ENCODE data around the gene MLN. TPM values are rescaled to one million over a fixed set of nuclear protein-coding genes. Genes with fewer than 3 reads are reported as not detected.

Gene MLN
- polyA plus RNA-seq, 2 of the 4 experiments (the other 2 are of a cell fraction) = not detected

Other genes starting within 250 kb of the MLN start
- gene BAK1, start 223.7 kb downstream of the MLN start, polyA plus RNA-seq (2011; rRNA removed) = 11.9 and 12.6 TPM in 2 replicates
- gene BAK1, start 223.7 kb downstream of the MLN start, polyA plus RNA-seq (2017; fragmentation: RNase III; extraction: RNeasy Plus Mini Kit Qiagen cat#74134 plus additional on column Dnase treatment) = 16.9 to 19.0 TPM (median 18.8 TPM) in 3 replicates
- gene ITPR3, start 182.7 kb downstream of the MLN start, polyA plus RNA-seq (2011; rRNA removed) = 17.6 and 19.1 TPM in 2 replicates
- gene ITPR3, start 182.7 kb downstream of the MLN start, polyA plus RNA-seq (2017; fragmentation: RNase III; extraction: RNeasy Plus Mini Kit Qiagen cat#74134 plus additional on column Dnase treatment) = 19.0 to 20.8 TPM (median 20.7 TPM) in 3 replicates
- gene UQCC2, start 92.3 kb downstream of the MLN start, polyA plus RNA-seq (2011; rRNA removed) = 65.5 and 90.8 TPM in 2 replicates
- gene UQCC2, start 92.3 kb downstream of the MLN start, polyA plus RNA-seq (2017; fragmentation: RNase III; extraction: RNeasy Plus Mini Kit Qiagen cat#74134 plus additional on column Dnase treatment) = 78.2 to 82.0 TPM (median 81.4 TPM) in 3 replicates
- gene IP6K3, start 57.1 kb downstream of the MLN start, polyA plus RNA-seq (2011; rRNA removed) = 0.11 and 0.12 TPM in 2 replicates
- gene IP6K3, start 57.1 kb downstream of the MLN start, polyA plus RNA-seq (2017; fragmentation: RNase III; extraction: RNeasy Plus Mini Kit Qiagen cat#74134 plus additional on column Dnase treatment) = 0.03 to 0.20 TPM (median 0.07 TPM) in 3 replicates
- gene LEMD2, start 14.9 kb downstream of the MLN start, polyA plus RNA-seq (2011; rRNA removed) = 43.2 and 53.0 TPM in 2 replicates
- 44.1 to 48.8 TPM (median 48.3 TPM) in 3 replicates for gene LEMD2, start 14.9 kb downstream of the MLN start, polyA plus RNA-seq (2017; fragmentation: RNase III; extraction: RNeasy Plus Mini Kit Qiagen cat#74134 plus additional on column Dnase treatment)